Measurements from ENCODE around the gene PKNOX2.

The PKNOX2 gene, protein sequence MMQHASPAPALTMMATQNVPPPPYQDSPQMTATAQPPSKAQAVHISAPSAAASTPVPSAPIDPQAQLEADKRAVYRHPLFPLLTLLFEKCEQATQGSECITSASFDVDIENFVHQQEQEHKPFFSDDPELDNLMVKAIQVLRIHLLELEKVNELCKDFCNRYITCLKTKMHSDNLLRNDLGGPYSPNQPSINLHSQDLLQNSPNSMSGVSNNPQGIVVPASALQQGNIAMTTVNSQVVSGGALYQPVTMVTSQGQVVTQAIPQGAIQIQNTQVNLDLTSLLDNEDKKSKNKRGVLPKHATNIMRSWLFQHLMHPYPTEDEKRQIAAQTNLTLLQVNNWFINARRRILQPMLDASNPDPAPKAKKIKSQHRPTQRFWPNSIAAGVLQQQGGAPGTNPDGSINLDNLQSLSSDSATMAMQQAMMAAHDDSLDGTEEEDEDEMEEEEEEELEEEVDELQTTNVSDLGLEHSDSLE

DNA sequence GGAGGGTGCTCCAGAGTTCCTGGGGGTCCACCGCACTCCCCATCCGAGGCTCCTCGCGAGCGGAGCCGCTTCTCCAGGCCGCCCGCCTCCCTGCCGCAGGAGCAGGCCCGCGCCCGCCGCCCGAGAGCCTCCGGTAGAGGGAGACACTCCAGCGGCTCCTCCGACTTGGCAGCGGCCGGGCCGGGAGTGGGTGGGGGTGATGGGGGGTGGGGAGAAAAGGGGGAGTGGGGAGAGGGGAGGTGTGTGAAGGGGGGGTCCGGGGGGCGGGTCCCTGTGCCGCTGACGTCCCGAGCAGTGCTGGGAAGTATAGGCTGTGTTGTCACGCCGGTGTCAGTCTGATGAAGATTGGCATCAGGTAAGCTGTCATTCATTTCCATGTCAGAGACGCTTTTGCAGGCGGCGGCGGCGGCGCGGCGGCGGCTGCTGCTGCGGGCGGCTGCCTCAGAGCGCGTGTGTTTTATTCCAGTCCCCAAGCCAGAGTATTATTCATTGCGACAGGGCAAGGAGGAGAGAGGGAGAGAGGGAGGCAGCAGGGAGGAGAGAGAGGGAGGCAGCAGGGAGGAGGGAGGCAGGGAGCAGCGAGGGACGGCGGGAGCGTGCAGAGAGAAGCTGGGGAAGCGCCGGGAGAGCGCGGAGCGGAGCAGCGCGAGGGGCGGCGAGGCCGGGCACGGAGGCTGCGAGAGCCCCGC, at the start of gene PKNOX2:
Gene PKNOX2 (plus strand): TSS at position 330 of the 689 bp plus-strand sequence. CDS start 186,555 bp downstream, outside the sequence.
- no peak within 1 kb of the TSS for H3K4me3 ChIP-seq (ENCODE audit: low read length)
- no peak within 1 kb of the TSS for H3K9ac ChIP-seq (ENCODE audit: low read length)
- H4K20me1 ChIP-seq (ENCODE audit: insufficient read depth, low read length): no peaks in the 10 kb centered on the region

DNA sequence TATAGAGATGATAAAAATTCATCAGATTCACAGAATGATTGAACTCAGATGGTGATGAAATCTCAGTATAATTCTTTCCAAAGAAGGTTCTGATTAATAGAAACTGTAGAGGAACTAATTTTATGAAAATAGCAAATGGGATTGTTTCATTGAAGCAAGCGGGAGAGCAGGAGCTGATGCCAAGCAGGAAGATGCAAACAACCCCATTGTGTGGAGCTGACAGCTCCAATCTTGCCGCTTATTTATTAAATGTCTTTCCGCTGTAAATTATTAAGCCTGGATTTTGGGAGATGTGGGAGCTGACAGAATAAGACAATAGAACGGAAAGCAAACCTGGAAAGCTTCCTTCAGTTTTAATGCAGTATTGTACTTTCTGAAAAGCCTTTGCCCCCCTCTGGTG, 47.1 kb upstream of the PKNOX2 start:
- Histone ChIP-seq H3K79me2 (ENCODE audit: low read length) (no peaks in the 10 kb centered on the region), H3K9me3 (ENCODE audit: insufficient read depth, low read length) (no peaks in the 10 kb centered on the region), H3K4me1 (ENCODE audit: low read length) (peaks cover under 1% of the 10 kb centered on the region; the same call in 1 of the 2 replicates), H3K36me3 (replicated peaks; ENCODE audit: low read depth, low read length) (no peaks in the 10 kb centered on the region), H3K4me3 (ENCODE audit: low read length) (no peak overlapping the region), H4K20me1 (ENCODE audit: insufficient read depth, low read length) (no peaks in the 10 kb centered on the region), H3K27me3 (ENCODE audit: low read depth, low read length) (no peaks in the 10 kb centered on the region), H2AFZ (ENCODE audit: low read depth, low read length) (no peak overlapping the region), H3K9ac (ENCODE audit: low read length) (no peak overlapping the region), H3K27ac (ENCODE audit: low read length) (no peak overlapping the region), H3K4me2 (ENCODE audit: low read length) (no peak overlapping the region)
- TF ChIP-seq, protein P1, sequence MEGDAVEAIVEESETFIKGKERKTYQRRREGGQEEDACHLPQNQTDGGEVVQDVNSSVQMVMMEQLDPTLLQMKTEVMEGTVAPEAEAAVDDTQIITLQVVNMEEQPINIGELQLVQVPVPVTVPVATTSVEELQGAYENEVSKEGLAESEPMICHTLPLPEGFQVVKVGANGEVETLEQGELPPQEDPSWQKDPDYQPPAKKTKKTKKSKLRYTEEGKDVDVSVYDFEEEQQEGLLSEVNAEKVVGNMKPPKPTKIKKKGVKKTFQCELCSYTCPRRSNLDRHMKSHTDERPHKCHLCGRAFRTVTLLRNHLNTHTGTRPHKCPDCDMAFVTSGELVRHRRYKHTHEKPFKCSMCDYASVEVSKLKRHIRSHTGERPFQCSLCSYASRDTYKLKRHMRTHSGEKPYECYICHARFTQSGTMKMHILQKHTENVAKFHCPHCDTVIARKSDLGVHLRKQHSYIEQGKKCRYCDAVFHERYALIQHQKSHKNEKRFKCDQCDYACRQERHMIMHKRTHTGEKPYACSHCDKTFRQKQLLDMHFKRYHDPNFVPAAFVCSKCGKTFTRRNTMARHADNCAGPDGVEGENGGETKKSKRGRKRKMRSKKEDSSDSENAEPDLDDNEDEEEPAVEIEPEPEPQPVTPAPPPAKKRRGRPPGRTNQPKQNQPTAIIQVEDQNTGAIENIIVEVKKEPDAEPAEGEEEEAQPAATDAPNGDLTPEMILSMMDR (IDR thresholded peaks at IDR 0.05; ENCODE audit: low read depth, low read length): no peak
- TF ChIP-seq EZH2phosphoT487 (IDR thresholded peaks at IDR 0.05; ENCODE audit: low read depth): no peak

More for the DNA sequence above, at the start of gene PKNOX2:
- Histone ChIP-seq H3K79me2 (ENCODE audit: low read length) (no peaks in the 10 kb centered on the region), H3K36me3 (replicated peaks; ENCODE audit: low read depth, low read length) (no peaks in the 10 kb centered on the region), H3K27me3 (ENCODE audit: low read depth, low read length) (no peaks in the 10 kb centered on the region), H3K27ac (ENCODE audit: low read length) (no peak within 1 kb of the TSS), H2AFZ (ENCODE audit: low read depth, low read length) (no peak within 1 kb of the TSS), H3K4me2 (ENCODE audit: low read length) (no peak within 1 kb of the TSS), H3K9me3 (ENCODE audit: insufficient read depth, low read length) (no peaks in the 10 kb centered on the region), H3K4me1 (ENCODE audit: low read length) (no peaks in the 10 kb centered on the region)
- TF ChIP-seq, protein P1 (IDR thresholded peaks at IDR 0.05; ENCODE audit: low read depth, low read length): no peak
- no peak for TF ChIP-seq EZH2phosphoT487 (IDR thresholded peaks at IDR 0.05; ENCODE audit: low read depth)

DNA sequence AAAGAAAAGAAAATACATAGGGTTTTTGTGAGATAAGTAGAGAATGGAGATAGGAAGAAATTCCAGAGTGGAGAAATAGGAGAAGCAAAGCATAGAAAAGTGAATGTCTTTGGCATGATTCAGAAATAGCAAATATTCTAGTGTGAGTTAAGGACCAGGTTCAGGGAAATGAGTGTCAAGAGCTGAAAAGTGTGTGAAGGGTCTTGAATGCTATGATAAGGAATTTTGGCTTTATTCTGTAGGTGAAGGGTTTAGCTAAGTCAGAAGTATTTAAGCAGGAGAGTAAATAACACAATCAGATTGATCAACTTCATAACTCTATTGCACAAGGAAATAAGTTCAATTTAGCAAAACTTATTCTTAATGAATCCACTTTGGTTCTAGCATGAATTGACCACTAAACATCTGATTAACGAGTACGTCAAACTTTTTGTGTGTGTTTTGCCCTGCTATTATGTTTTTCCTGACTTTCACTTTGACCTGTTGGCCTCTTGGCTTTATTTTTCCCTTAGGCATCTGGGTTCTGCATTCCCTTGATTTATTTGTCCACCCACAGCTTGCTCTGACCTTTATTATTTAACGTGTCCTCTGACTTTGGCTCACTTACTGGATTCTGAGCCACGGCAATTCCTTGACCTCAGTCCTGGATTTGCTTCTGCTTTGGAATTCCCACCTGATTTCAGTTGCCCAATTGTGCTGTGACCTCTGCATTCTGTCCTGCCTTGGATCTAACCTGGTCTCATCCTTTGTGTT, 41.2 kb upstream of the PKNOX2 start:
- Histone ChIP-seq H3K9ac (ENCODE audit: low read length) (peak overlapping the region; percentile 38; the same call in 1 of the 2 replicates), H3K9me3 (ENCODE audit: insufficient read depth, low read length) (no peaks in the 10 kb centered on the region)

More for the DNA sequence above, 41.2 kb upstream of the PKNOX2 start:
- H3K4me2 ChIP-seq (ENCODE audit: low read length): peak overlapping the region; percentile 90
- peaks cover 15% of the 10 kb centered on the region for H3K27me3 ChIP-seq (ENCODE audit: low read depth, low read length)
- peak overlapping the region; percentile 76 for H3K4me3 ChIP-seq (ENCODE audit: low read length)
- no peak overlapping the region for H3K27ac ChIP-seq (ENCODE audit: low read length)
- TF ChIP-seq, protein P1 (IDR thresholded peaks at IDR 0.05; ENCODE audit: low read depth, low read length): no peak
- no peak for TF ChIP-seq EZH2phosphoT487 (IDR thresholded peaks at IDR 0.05; ENCODE audit: low read depth)
- H3K79me2 ChIP-seq (ENCODE audit: low read length): no peaks in the 10 kb centered on the region
- peaks cover 11% of the 10 kb centered on the region for H3K4me1 ChIP-seq (ENCODE audit: low read length)
- H3K36me3 ChIP-seq (replicated peaks; ENCODE audit: low read depth, low read length): no peaks in the 10 kb centered on the region
- H2AFZ ChIP-seq (ENCODE audit: low read depth, low read length): peak overlapping the region; percentile 100
- H4K20me1 ChIP-seq (ENCODE audit: insufficient read depth, low read length): no peaks in the 10 kb centered on the region
